GM12878 (cell line): ENCODE data around the gene C4orf33. TPM values are rescaled to one million over a fixed set of nuclear protein-coding genes. Genes with fewer than 3 reads are reported as not detected.
A peak's percentile ranks its signal among the peaks of the same experiment; 100 is the strongest.

Experiments
- ATAC-seq: fragments of 200-7000 bp; cut with Tn5 transposase; 3 replicates; pipeline ENCODE4 v1.9.1; 2020; ENCODE audit warnings: mild to moderate bottlenecking, moderate library complexity
- BruUV-seq: library from RNA; stranded (reverse); fragments of 400-500 nt; replicated peaks from 2 replicates; lab custom pipeline; 2021; lab: Mats Ljungman, UMichigan
- CTCF ChIA-PET: fragments of 300-600 bp; sonication (Branson Sonifier 250); formaldehyde crosslinking; extraction: SDS; loops from one replicate; lab custom pipeline; 2021; ENCODE audit warnings: inconsistent platforms; lab: Yijun Ruan, JAX
- POLR2A ChIA-PET: fragments of 350-600 bp; formaldehyde crosslinking; extraction: SDS; loops from one replicate; lab custom pipeline; 2021; ENCODE audit warnings: inconsistent platforms; lab: Charles Lee
- RAD21 ChIA-PET: fragments of 300-600 bp; sonication (Branson Sonifier 250); formaldehyde crosslinking; loops from one replicate; lab custom pipeline; 2023; ENCODE audit warnings: antibody characterized with exemption; ENCODE audit not compliant: unreplicated experiment; lab: Charles Lee
- SMC1A ChIA-PET: fragments of 300-600 bp; sonication (Branson Sonifier 250); formaldehyde crosslinking; loops from one replicate; lab custom pipeline; 2023; ENCODE audit not compliant: unreplicated experiment, uncharacterized antibody; lab: Charles Lee
- DNase-seq: peaks from one replicate; pipeline ENCODE4 v3.0.0-alpha.2; 2011; ENCODE audit warnings: low read depth, low spot score
- FAIRE-seq: peaks from 3 replicates; lab custom pipeline; 2011; peaks lifted over from hg19 to GRCh38; lab: Jason Lieb, UNC
- H2AFZ ChIP-seq: 2 replicates; pipeline ENCODE4 v1.6.0; 2011; ENCODE audit warnings: low read depth, low read length, control low read depth; ENCODE audit not compliant: control insufficient read depth
- H3K27ac ChIP-seq: 2 replicates; pipeline ENCODE4 v1.5.1; 2011; ENCODE audit warnings: control low read depth; ENCODE audit not compliant: control insufficient read depth, insufficient read depth
- H3K27me3 ChIP-seq, 2 experiments: replicated peaks in 1 of 2; 2 replicates each; pipeline versions ENCODE4 v1.6.0 to v1.6.1; 2011; ENCODE audit warnings: low read length in 1 of 2; ENCODE audit not compliant: control insufficient read depth in 2 of 2, insufficient read depth in 2 of 2
- H3K36me3 ChIP-seq, 2 experiments: 2 replicates each; pipeline ENCODE4 v1.5.1; 2011; ENCODE audit warnings: low read length in 1 of 2; ENCODE audit not compliant: control insufficient read depth in 2 of 2, insufficient read depth in 2 of 2
- H3K4me1 ChIP-seq: 2 replicates; pipeline ENCODE4 v1.6.1; 2011; ENCODE audit warnings: mild to moderate bottlenecking, low read length, moderate library complexity, mixed read lengths; ENCODE audit not compliant: control insufficient read depth, insufficient read depth
- H3K4me2 ChIP-seq: 2 replicates; pipeline ENCODE4 v1.6.0; 2011; ENCODE audit warnings: control low read depth; ENCODE audit not compliant: control insufficient read depth, insufficient read depth
- H3K4me3 ChIP-seq: fragments of 200-600 bp; sonication (generic); 2 replicates; pipeline ENCODE4 v1.5.1; 2016
- H3K79me2 ChIP-seq: 2 replicates; pipeline ENCODE4 v1.6.0; 2011; ENCODE audit warnings: low read length; ENCODE audit not compliant: control insufficient read depth, insufficient read depth
- H3K9ac ChIP-seq: 2 replicates; pipeline ENCODE4 v1.8.0; 2011; ENCODE audit warnings: low read length, control low read depth, mixed read lengths; ENCODE audit not compliant: control insufficient read depth, insufficient read depth
- H3K9me3 ChIP-seq: replicated peaks from 3 replicates; pipeline ENCODE4 v1.5.1; 2011; ENCODE audit warnings: mild to moderate bottlenecking, low read length; ENCODE audit not compliant: control insufficient read depth, insufficient read depth
- H4K20me1 ChIP-seq: 2 replicates; pipeline ENCODE4 v1.6.0; 2011; ENCODE audit not compliant: control insufficient read depth, insufficient read depth
- CBX5 ChIP-seq: sonication (generic); IDR thresholded peaks from 2 replicates; pipeline ENCODE4 v1.6.1; 2016; ENCODE audit warnings: low read depth, moderate library complexity, mild to moderate bottlenecking, inconsistent platforms
- E2F8 ChIP-seq: fragments of 450-650 bp; IDR thresholded peaks from 2 replicates; pipeline ENCODE4 v1.6.1; 2018; ENCODE audit warnings: mild to moderate bottlenecking, low read depth, moderate library complexity; ENCODE audit not compliant: partially characterized antibody
- HDGF ChIP-seq: fragments of 450-650 bp; IDR thresholded peaks from 2 replicates; pipeline ENCODE4 v1.6.1; 2016; ENCODE audit warnings: antibody characterized with exemption
- RCOR1 ChIP-seq: conservative IDR thresholded peaks from 2 replicates; pipeline ENCODE4 v1.6.1; 2012; ENCODE audit warnings: low read depth, low read length, improper control_type of control experiment
- ZZZ3 ChIP-seq: IDR thresholded peaks from 2 replicates; pipeline ENCODE4 v1.6.1; 2011; ENCODE audit warnings: low read depth; ENCODE audit not compliant: control insufficient read depth, insufficient read length
- WGBS: methylation state at CpG from one replicate; pipeline ENCODE4 v1.1.6; 2016; ENCODE audit warnings: low lambda C conversion rate; ENCODE audit not compliant: insufficient replicate concordance, insufficient coverage; ENCODE audit errors: missing lambda C conversion rate; 5-methylcytosine and 5-hydroxymethylcytosine counted together
- in situ Hi-C: fragments of 300-500 bp; cut with MboI; formaldehyde crosslinking; loops from 9 replicates; pipeline ENCODE4 v1.14.3; 2018; ENCODE audit warnings: mixed read lengths
- intact Hi-C: fragments of 100-400 bp; cut with micrococcal nuclease; formaldehyde crosslinking; loops from one replicate; pipeline ENCODE4 v1.14.2; 2022; ENCODE audit not compliant: unreplicated experiment
- polyA plus RNA-seq, 11 experiments: library from polyadenylated mRNA; depleted of rRNA in 4 of 11; unstranded in 6 of 11; stranded (reverse) in 5 of 11; fragments of >200 nt; fragmentation: Nextera tagmentation in 4 of 11; fragmentation: Illumina TruSeq in 1 of 11; extraction: Ambion mirVana in 4 of 11; extraction: Trizol in 1 of 11; gene quantifications; 1 replicate in 1 of 11; 2 replicates in 10 of 11; pipeline versions ENCODE4 v1.2.1 to v1.2.3, GENCODE V29; 2011 to 2016; ENCODE audit warnings: inconsistent platforms in 2 of 11, missing spikeins in 2 of 11, low read depth in 1 of 11
- total RNA-seq, 4 experiments: library from RNA; depleted of rRNA in 3 of 4; stranded (reverse); fragments of >200 nt in 3 of 4; fragmentation: Illumina TruSeq in 1 of 4; extraction: Trizol in 1 of 4; gene quantifications; 2 replicates each; pipeline versions ENCODE4 v1.2.1 to v1.2.3, GENCODE V29; 2013 to 2021

C4orf33 gene
- total and polyA plus RNA-seq, 10 of the 15 experiments (the other 5 are each of a cell fraction or from before 2014, with no cell fraction given), result 10.2 to 29.8 (median 20.3) TPM

- SMC1A ChIA-PET, result interaction anchor here (1.0 to 1.3 kb wide), 3 partner anchors 11 to 488 kb away, joined by 3 to 4 read pairs (median 3); no protein-coding TSS in a partner anchor
These were observed 33.4 kb upstream of the C4orf33 start for GRCh38 chr4:129062580-129062979.

More at GRCh38 chr4:129062580-129062979, 33.4 kb upstream of the C4orf33 start:
- Histone ChIP-seq H4K20me1 (no peaks in the 10 kb centered on the region), H3K9ac (no peak overlapping the region), H3K9me3 (peaks cover 31% of the 10 kb centered on the region), H3K79me2 (no peaks in the 10 kb centered on the region), H3K36me3 (peaks cover 7 to 10% of the 10 kb centered on the region in 2 experiments), H3K27ac (no peak overlapping the region), H3K4me3 (no peak overlapping the region), H3K4me1 (no peaks in the 10 kb centered on the region), H3K4me2 (no peak overlapping the region), H2AFZ (no peak overlapping the region), H3K27me3 (no peaks in the 10 kb centered on the region)
- FAIRE-seq, result no peak
- 89% methylated on average over 3 of the region's 3 CpGs for WGBS
- ChIA-PET CTCF (no interaction called here), POLR2A (no interaction called here), RAD21 (no interaction called here)
- BruUV-seq, result no TSS peak
- intact Hi-C loops, result no loop called here
- DNase-seq, result no peak
- TF ChIP-seq CBX5, result peak; percentile 86
- no peak for TF ChIP-seq HDGF
- no peak for TF ChIP-seq ZZZ3
- no peak for TF ChIP-seq E2F8
- no peak for TF ChIP-seq RCOR1
- no peak for ATAC-seq
- in situ Hi-C loops, result no loop called here
